Motor neuron (in vitro differentiated cells): ENCODE data around the gene NDUFB2. TPM values are rescaled to one million over a fixed set of nuclear protein-coding genes. Genes with fewer than 3 reads are reported as not detected.
"Not testable (repeated sequence)": the region's sequence is repeated elsewhere in the genome, so short reads cannot be mapped to it uniquely, and the experiment has no call there.

ENCODE experiments used
- ATAC-seq, 8 experiments: fragments of 200-7000 bp; cut with Tn5 transposase; replicated peaks in 6 of 8; 2 replicates each; pipeline ENCODE4 v1.8.0; 2021; ENCODE audit warnings: mild to moderate bottlenecking in 8 of 8, moderate library complexity in 8 of 8
- H3K27ac ChIP-seq, 2 donors: fragments of 250-450 bp; sonication (Bioruptor Pico); 2 replicates each; pipeline ENCODE4 v1.9.0; 2021; ENCODE audit warnings: antibody characterized with exemption in 2 of 2, mild to moderate bottlenecking in 2 of 2, moderate library complexity in 1 of 2
- H3K4me1 ChIP-seq, 2 donors: fragments of 250-450 bp; sonication (Bioruptor Pico); replicated peaks in 1 of 2; 2 replicates each; pipeline ENCODE4 v1.6.1; 2021; ENCODE audit warnings: antibody characterized with exemption in 2 of 2, mild to moderate bottlenecking in 2 of 2, moderate library complexity in 1 of 2
- H3K4me3 ChIP-seq, 5 donors: fragments of 250-450 bp; sonication (Bioruptor Pico); 2 replicates each; pipeline ENCODE4 v1.9.0; 2021; ENCODE audit warnings: antibody characterized with exemption in 5 of 5, mild to moderate bottlenecking in 5 of 5, moderate library complexity in 4 of 5
- WGBS, 10 experiments: fragments of 450-650 bp; shearing (Covaris generic); methylation state at CpG; one replicate each; pipeline ENCODE4 v1.0.0; 2022; 5-methylcytosine and 5-hydroxymethylcytosine counted together
- in situ Hi-C, 9 experiments: fragments of 400-800 bp; cut with MboI; loops; one replicate each; pipeline ENCODE4 v1.15.0; 2021; ENCODE audit warnings: low sequenced_read_pairs in 9 of 9, low pct_unique_long_range_greater_than_20kb in 2 of 9; ENCODE audit not compliant: unreplicated experiment in 9 of 9
- total RNA-seq, 8 experiments: library from RNA; unstranded; fragments of 300-600 nt; gene quantifications; 2 replicates each; pipeline versions ENCODE4 v1.2.3 to v1.2.4, GENCODE V29; 2022

Gene NDUFB2
- total RNA-seq, 8 experiments from 2014 or later = 168 to 313 (median 248) TPM

DNA sequence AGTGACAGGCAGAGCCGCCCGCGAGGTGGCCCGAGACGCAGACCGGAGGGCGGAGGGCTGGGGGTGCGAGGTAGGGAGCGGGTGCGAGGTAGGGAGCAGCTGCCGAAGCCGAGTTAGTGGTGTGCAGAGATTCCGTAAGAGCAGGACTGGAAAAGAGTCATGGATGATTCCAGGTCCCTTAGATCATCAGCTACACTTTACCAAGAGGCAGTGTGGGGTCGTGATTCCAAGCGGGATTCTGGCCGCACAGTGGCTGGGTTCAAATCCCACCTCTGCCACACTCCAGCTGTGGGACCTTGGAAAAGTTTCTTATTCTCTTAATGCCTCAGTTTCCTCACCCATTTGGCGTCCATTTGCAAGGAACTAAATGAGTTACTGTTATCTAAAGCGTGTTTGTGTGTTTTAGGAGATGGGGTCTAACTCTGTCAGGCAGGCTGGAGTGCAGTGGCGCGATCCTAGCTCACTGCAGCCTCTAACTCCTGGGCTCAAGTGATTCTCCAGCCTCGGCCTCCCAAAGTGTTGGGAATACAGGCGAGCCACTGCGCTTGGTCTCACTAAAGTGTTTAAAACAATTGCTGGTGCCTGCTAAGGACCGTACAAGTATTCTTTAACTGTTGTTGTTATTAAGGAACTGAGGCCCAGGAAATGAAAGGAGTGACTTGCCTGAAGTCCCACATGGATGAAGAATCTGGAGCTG lies 1.1 kb downstream of the NDUFB2 start:
- in situ Hi-C loops = loop anchor here in 1 of 9 experiments (25.0 kb wide), 1 partner anchor 290 kb away; no protein-coding TSS in a partner anchor

GRCh38 chr7:140698477-140698876 lies 2.0 kb downstream of the NDUFB2 start:
- no peak overlapping the region for H3K27ac ChIP-seq
- in situ Hi-C loops = loop anchor here in 1 of 9 experiments (25.0 kb wide), 1 partner anchor 289 kb away; no protein-coding TSS in a partner anchor

More for the DNA sequence above, 1.1 kb downstream of the NDUFB2 start:
- Histone ChIP-seq H3K27ac (peak overlapping the region; percentile 91 to 95), H3K4me1 (peaks cover 19 to 20% of the 10 kb centered on the region in 2 donors), H3K4me3 (peak overlapping the region; percentile 60 to 68 (median 61))
- no peak for ATAC-seq
- WGBS, 10 experiments = 0 to 100% (median 62%) methylated on average over 1 to 7 of the region's 24 CpGs; no CpG with 5 or more reads in 2 of the 10 experiments

DNA sequence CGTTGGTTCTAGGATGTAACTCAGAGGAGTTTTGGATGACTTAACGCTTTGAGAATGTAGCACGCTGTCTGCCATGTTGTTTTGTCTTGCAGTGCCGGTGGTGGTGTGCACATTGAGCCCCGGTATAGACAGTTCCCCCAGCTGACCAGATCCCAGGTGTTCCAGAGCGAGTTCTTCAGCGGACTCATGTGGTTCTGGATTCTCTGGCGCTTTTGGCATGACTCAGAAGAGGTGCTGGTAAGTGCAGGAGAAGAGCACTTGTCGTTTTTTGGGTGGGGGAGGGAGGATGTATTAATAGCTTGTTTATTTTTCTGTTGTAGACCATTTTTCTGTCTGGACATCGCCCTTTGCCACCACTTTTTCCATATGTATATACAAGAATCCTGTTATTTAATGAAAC lies 6.3 kb downstream of the NDUFB2 start:
- H3K27ac ChIP-seq = no peak overlapping the region
- peaks cover 11 to 12% of the 10 kb centered on the region in 2 donors for H3K4me1 ChIP-seq
- WGBS, 10 experiments = 71 to 100% (median 94%) methylated on average over 1 to 6 of the region's 10 CpGs; no CpG with 5 or more reads in 1 of the 10 experiments
- no peak for ATAC-seq
- no peak overlapping the region for H3K4me3 ChIP-seq
- in situ Hi-C loops = no loop called here

More at GRCh38 chr7:140698477-140698876, 2.0 kb downstream of the NDUFB2 start:
- no peak for ATAC-seq
- 68 to 100% (median 86%) methylated on average over 1 to 7 of the region's 8 CpGs; no CpG with 5 or more reads in 3 of the 10 experiments for WGBS, 10 experiments
- peaks cover 19 to 20% of the 10 kb centered on the region in 2 donors for H3K4me1 ChIP-seq
- H3K4me3 ChIP-seq = peak overlapping the region in 3 of 5 donors; percentile 60 to 65 (median 61)

- in situ Hi-C loops = no loop called here
- 83 to 100% (median 100%) methylated on average over 1 to 2 of the region's 2 CpGs; no CpG with 5 or more reads in 3 of the 10 experiments for WGBS, 10 experiments
- Histone ChIP-seq H3K4me3 (no peak overlapping the region), H3K4me1 (peaks cover 0 to 4% of the 10 kb centered on the region in 2 donors), H3K27ac (no peak overlapping the region)
- ATAC-seq = no peak
Observed at GRCh38 chr7:140704205-140704604, 7.7 kb downstream of the NDUFB2 start.

GRCh38 chr7:140707132-140707531 lies 10.6 kb downstream of the NDUFB2 start:
- Histone ChIP-seq H3K4me3 (no peak overlapping the region), H3K4me1 (no peaks in the 10 kb centered on the region), H3K27ac (no peak overlapping the region)
- WGBS, 10 experiments = 56 to 100% (median 92%) methylated on average over 2 to 4 of the region's 5 CpGs; no CpG with 5 or more reads in 3 of the 10 experiments
- ATAC-seq = no peak
- in situ Hi-C loops = no loop called here

DNA sequence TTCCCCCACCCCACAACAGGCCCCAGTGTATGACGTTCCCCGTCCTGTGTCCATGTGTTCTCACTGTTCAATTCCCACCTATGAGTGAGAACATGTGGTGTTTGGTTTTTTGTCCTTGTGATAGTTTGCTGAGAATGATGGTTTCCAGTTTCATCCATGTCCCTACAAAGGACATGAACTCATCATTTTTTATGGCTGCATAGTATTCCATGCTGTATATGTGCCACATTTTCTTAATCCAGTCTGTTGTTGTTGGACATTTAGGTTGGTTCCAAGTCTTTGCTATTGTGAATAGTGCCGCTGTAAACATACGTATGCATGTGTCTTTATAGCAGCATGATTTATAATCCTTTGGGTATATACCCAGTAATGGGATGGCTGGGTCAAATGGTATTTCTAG lies 12.3 kb downstream of the NDUFB2 start:
- H3K4me3 ChIP-seq = not testable (repeated sequence)

GRCh38 chr7:140712392-140712791 lies 15.9 kb downstream of the NDUFB2 start:
- in situ Hi-C loops, H3K4me3 ChIP-seq, ATAC-seq, H3K27ac ChIP-seq, H3K4me1 ChIP-seq: not testable (repeated sequence)

More for the DNA sequence above, 12.3 kb downstream of the NDUFB2 start:
- H3K27ac ChIP-seq, ATAC-seq, H3K4me1 ChIP-seq, in situ Hi-C loops: not testable (repeated sequence)
- WGBS, 10 experiments = no CpG with 5 or more reads among the region's 4 CpGs

DNA sequence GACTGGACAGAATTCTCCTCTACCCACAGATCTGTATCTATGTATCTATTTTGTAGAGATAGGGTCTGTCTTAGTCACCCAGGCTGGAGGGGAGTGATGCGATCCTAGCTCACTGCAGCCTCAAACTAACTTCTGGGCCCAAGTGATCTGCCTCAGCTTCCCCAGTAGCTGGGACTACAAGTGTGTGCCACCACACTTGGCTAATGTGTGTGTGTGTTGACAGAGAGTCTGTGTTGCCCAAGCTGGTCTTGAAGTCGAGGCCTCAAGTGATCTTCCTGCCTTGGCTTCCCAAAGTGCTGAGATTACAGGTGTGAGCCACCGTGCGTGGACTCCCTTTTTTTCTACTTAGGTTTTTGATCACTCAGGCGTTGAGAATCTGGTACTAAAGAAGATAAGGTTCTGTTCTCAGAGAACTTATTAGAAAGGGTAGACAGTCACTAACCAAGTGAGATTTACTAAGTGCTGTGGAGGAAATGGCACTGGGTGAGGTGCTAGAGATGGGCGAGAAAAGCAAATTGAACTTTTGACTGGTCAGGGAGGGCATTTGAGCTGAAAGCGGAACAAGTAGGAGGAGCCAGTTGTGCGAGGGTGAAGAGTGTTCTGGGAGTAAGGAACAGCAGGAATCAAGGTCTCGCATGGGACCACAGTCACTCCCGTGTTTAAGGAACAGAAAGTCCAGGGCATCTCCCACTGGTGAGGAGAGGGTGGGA lies 18.0 kb downstream of the NDUFB2 start:
- Histone ChIP-seq H3K27ac (no peak overlapping the region), H3K4me1 (no peaks in the 10 kb centered on the region), H3K4me3 (no peak overlapping the region)
- WGBS, 10 experiments = 67 to 100% (median 91%) methylated on average over 1 to 9 of the region's 10 CpGs
- ATAC-seq = no peak
- in situ Hi-C loops = no loop called here

DNA sequence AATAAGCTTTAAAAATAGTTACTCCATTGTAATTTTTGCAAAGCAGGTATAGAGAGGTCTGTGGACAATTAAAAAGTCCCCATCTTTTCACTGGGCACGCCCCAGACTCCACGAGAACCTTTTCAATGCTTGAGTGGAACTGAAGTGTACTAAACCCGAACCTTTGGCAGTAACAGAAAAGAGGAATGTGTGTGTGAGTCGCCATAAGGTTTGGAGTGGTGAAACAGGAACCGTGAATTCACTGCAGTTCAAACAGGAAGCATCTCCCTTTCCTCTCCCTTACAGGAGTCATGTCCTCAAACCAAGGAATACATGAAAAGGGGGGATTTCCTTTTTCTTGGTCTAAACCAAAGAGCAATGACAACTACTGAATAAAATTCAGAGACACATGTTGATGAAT lies 23.2 kb downstream of the NDUFB2 start:
- ATAC-seq = no peak
- H3K4me3 ChIP-seq = no peak overlapping the region
- in situ Hi-C loops = no loop called here
- H3K27ac ChIP-seq = no peak overlapping the region
- H3K4me1 ChIP-seq = no peaks in the 10 kb centered on the region
- WGBS, 10 experiments = 66 to 100% (median 89%) methylated on average over 1 to 5 of the region's 5 CpGs

- no peak for ATAC-seq
- Histone ChIP-seq H3K4me1 (no peaks in the 10 kb centered on the region), H3K4me3 (no peak overlapping the region), H3K27ac (no peak overlapping the region)
- in situ Hi-C loops = no loop called here
- whole genome bisulfite sequencing, 10 experiments = 67 to 100% (median 94%) methylated on average over 1 of the region's 1 CpG; no CpG with 5 or more reads in 6 of the 10 experiments
Observed at GRCh38 chr7:140722254-140722653, 25.7 kb downstream of the NDUFB2 start.

DNA sequence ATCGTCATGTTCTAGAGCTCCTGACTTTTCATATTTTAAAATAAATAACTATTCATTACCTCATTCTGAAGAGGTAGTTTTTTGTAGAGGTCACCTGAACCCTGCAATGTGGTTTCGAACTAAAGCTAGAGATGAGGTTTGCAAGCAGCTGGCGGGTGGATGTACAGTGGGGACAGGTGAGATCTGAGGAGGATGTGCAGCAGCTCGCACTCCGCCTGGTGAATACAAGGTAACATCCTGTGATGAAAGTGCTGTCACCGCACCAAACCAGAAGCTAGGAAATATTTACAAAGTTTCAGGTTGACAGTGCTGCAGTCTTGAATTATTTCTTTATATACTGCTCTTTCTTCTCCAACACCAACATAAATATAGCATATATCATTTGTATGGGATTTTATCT lies 26.5 kb downstream of the NDUFB2 start:
- H3K4me3 ChIP-seq = no peak overlapping the region
- no peaks in the 10 kb centered on the region for H3K4me1 ChIP-seq
- 93 to 100% (median 100%) methylated on average over 2 to 6 of the region's 6 CpGs; no CpG with 5 or more reads in 1 of the 10 experiments for WGBS, 10 experiments
- H3K27ac ChIP-seq = no peak overlapping the region
- in situ Hi-C loops = no loop called here
- ATAC-seq = no peak

DNA sequence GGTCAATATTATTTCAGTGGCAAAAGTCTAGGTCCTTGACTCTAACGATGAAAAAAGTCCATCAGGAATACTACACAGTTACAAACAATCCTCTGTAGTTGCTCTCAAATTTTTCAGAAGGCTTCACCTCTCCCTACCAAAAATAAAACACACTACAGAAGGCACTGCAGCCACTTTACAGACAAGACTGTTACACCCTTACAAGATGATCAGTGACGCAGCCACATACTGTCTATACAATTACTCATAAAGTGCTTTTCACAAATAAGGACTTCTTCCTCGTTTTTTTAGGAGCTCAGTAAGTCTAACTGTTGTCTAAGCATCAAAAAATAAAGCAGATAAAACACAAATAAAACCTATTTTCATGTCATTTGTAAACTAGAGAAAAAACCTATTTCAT lies 27.1 kb downstream of the NDUFB2 start:
- in situ Hi-C loops = no loop called here
- Histone ChIP-seq H3K4me1 (no peaks in the 10 kb centered on the region), H3K27ac (no peak overlapping the region), H3K4me3 (no peak overlapping the region)
- WGBS, 10 experiments = 50 to 92% (median 80%) methylated on average over 1 to 3 of the region's 3 CpGs; no CpG with 5 or more reads in 1 of the 10 experiments
- ATAC-seq = no peak

DNA sequence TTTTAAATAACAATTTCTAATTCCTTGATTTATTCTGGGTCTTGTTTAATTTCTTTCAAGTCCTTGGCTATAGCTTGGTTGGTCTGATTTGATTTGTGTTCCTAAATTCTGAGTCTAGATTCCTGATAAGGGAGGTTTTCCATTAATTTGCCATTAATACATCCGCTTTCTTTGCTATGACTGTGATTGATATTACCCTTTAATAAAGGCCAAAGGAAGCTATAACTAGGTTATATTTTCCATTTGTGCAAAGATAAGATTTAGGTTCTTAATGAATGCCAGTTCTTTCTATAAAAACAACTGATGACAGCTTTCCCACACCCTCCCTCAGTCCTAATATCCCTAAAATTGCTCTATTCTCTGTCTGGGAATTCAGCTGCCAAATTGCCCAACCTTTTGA lies 28.2 kb downstream of the NDUFB2 start:
- H3K4me1 ChIP-seq = no peaks in the 10 kb centered on the region
- H3K27ac ChIP-seq = no peak overlapping the region
- in situ Hi-C loops = no loop called here
- WGBS, 10 experiments = 86 to 100% (median 95%) methylated on average over 1 of the region's 1 CpG; no CpG with 5 or more reads in 4 of the 10 experiments
- no peak overlapping the region for H3K4me3 ChIP-seq
- ATAC-seq = no peak
